WTC11 (cell line): ENCODE data around the gene INHBC. TPM values are rescaled to one million over a fixed set of nuclear protein-coding genes. Genes with fewer than 3 reads are reported as not detected.

ENCODE experiments used
- ATAC-seq: fragments of 200-7000 bp; cut with Tn5 transposase; 2 replicates; pipeline ENCODE4 v1.10.0; 2021; ENCODE audit warnings: mild to moderate bottlenecking, moderate library complexity
- CTCF ChIA-PET: fragments of 300-600 bp; sonication (Branson Sonifier 250); formaldehyde crosslinking; loops from one replicate; lab custom pipeline; 2021; ENCODE audit warnings: antibody characterized with exemption; lab: Charles Lee
- POLR2A ChIA-PET: fragments of 350-600 bp; sonication (Branson Sonifier 250); formaldehyde crosslinking; loops from one replicate; lab custom pipeline; 2021; ENCODE audit warnings: antibody characterized with exemption; lab: Charles Lee
- DNase-seq: peaks from one replicate; pipeline ENCODE4 v3.0.0; 2021; ENCODE audit warnings: low spot score
- H3K27ac Mint-ChIP-seq: 2 replicates; pipeline ENCODE4 v1.8.0; 2021; ENCODE audit warnings: mixed read lengths
- H3K27me3 Mint-ChIP-seq: 2 replicates; pipeline ENCODE4 v1.8.0; 2021; ENCODE audit warnings: low read depth, mild to moderate bottlenecking, moderate library complexity, mixed read lengths
- H3K36me3 Mint-ChIP-seq: 2 replicates; pipeline ENCODE4 v1.8.0; 2021; ENCODE audit warnings: mixed read lengths
- H3K4me1 Mint-ChIP-seq: 2 replicates; pipeline ENCODE4 v1.8.0; 2022; ENCODE audit warnings: mixed read lengths
- H3K4me3 Mint-ChIP-seq: 2 replicates; pipeline ENCODE4 v1.8.0; 2021; ENCODE audit warnings: mild to moderate bottlenecking, moderate library complexity, mixed read lengths
- H3K9me3 Mint-ChIP-seq: 2 replicates; pipeline ENCODE4 v1.8.0; 2021; ENCODE audit warnings: mixed read lengths
- CREB1 ChIP-seq: sonication (generic); formaldehyde crosslinking; IDR thresholded peaks from 2 replicates; pipeline ENCODE4 v1.8.0; 2023; ENCODE audit warnings: mild to moderate bottlenecking, missing genetic modification reagents
- E2F1 ChIP-seq: sonication (generic); formaldehyde crosslinking; IDR thresholded peaks from 2 replicates; pipeline ENCODE4 v1.8.0; 2022; ENCODE audit warnings: mild to moderate bottlenecking, missing genetic modification reagents
- E2F4 ChIP-seq: sonication (generic); formaldehyde crosslinking; IDR thresholded peaks from 2 replicates; pipeline ENCODE4 v1.8.1; 2022; ENCODE audit warnings: low read depth, mild to moderate bottlenecking, moderate library complexity, missing genetic modification reagents, borderline replicate concordance
- IRF1 ChIP-seq: sonication (generic); formaldehyde crosslinking; IDR thresholded peaks from 2 replicates; pipeline ENCODE4 v1.8.0; 2023; ENCODE audit warnings: missing genetic modification reagents
- IRF2 ChIP-seq: sonication (generic); formaldehyde crosslinking; IDR thresholded peaks from 2 replicates; pipeline ENCODE4 v1.8.0; 2022; ENCODE audit warnings: low read depth, missing genetic modification reagents, borderline replicate concordance
- JAZF1 ChIP-seq: fragments of 250-450 bp; sonication (Bioruptor Pico); IDR thresholded peaks from 2 replicates; pipeline ENCODE4 v1.9.0; 2021; ENCODE audit warnings: moderate library complexity, mild to moderate bottlenecking, inconsistent platforms
- MXD4 ChIP-seq: fragments of 250-450 bp; sonication (Bioruptor Pico); IDR thresholded peaks from 2 replicates; pipeline ENCODE4 v1.8.0; 2021; ENCODE audit warnings: mild to moderate bottlenecking, moderate library complexity, borderline replicate concordance
- NR1H2 ChIP-seq: sonication (generic); formaldehyde crosslinking; IDR thresholded peaks from 2 replicates; pipeline ENCODE4 v1.9.0; 2021; ENCODE audit warnings: mild to moderate bottlenecking, moderate library complexity, missing genetic modification reagents
- NR2C2 ChIP-seq: sonication (generic); formaldehyde crosslinking; IDR thresholded peaks from 2 replicates; pipeline ENCODE4 v1.8.0; 2022; ENCODE audit warnings: mild to moderate bottlenecking, missing genetic modification reagents
- PRRX2 ChIP-seq: fragments of 250-450 bp; sonication (Bioruptor Pico); IDR thresholded peaks from 2 replicates; pipeline ENCODE4 v1.8.0; 2021; ENCODE audit warnings: mild to moderate bottlenecking
- SMAD4 ChIP-seq: sonication (generic); formaldehyde crosslinking; IDR thresholded peaks from 2 replicates; pipeline ENCODE4 v1.8.0; 2022; ENCODE audit warnings: mild to moderate bottlenecking, missing genetic modification reagents
- TEAD1 ChIP-seq: sonication (generic); formaldehyde crosslinking; IDR thresholded peaks from 2 replicates; pipeline ENCODE4 v1.8.0; 2022; ENCODE audit warnings: mild to moderate bottlenecking, missing genetic modification reagents
- ZBTB21 ChIP-seq: sonication (generic); formaldehyde crosslinking; IDR thresholded peaks from 2 replicates; pipeline ENCODE4 v1.8.1; 2023; ENCODE audit warnings: mild to moderate bottlenecking, missing genetic modification reagents, borderline replicate concordance
- ZMAT4 ChIP-seq: fragments of 250-450 bp; sonication (Bioruptor Pico); IDR thresholded peaks from 2 replicates; pipeline ENCODE4 v1.9.0; 2021; ENCODE audit warnings: mild to moderate bottlenecking
- ZNF121 ChIP-seq: sonication (generic); formaldehyde crosslinking; IDR thresholded peaks from 2 replicates; pipeline ENCODE4 v1.8.0; 2023; ENCODE audit warnings: missing genetic modification reagents
- ZNF232 ChIP-seq: sonication (generic); formaldehyde crosslinking; IDR thresholded peaks from 2 replicates; pipeline ENCODE4 v1.8.0; 2022; ENCODE audit warnings: mild to moderate bottlenecking, missing genetic modification reagents
- ZNF263 ChIP-seq: sonication (generic); formaldehyde crosslinking; IDR thresholded peaks from 2 replicates; pipeline ENCODE4 v1.8.1; 2022; ENCODE audit warnings: low read depth, mild to moderate bottlenecking, moderate library complexity, missing genetic modification reagents
- ZNF416 ChIP-seq: fragments of 250-450 bp; sonication (Bioruptor Pico); IDR thresholded peaks from 2 replicates; pipeline ENCODE4 v1.9.0; 2021; ENCODE audit warnings: mild to moderate bottlenecking, inconsistent platforms
- ZNF423 ChIP-seq: fragments of 250-450 bp; sonication (Bioruptor Pico); IDR thresholded peaks from 2 replicates; pipeline ENCODE4 v2.1.2; 2022; ENCODE audit warnings: mild to moderate bottlenecking, moderate library complexity
- ZNF671 ChIP-seq: fragments of 250-450 bp; sonication (Bioruptor Pico); IDR thresholded peaks from 2 replicates; pipeline ENCODE4 v1.8.0; 2021; ENCODE audit warnings: mild to moderate bottlenecking
- total RNA-seq: library from RNA; stranded (reverse); gene quantifications from 3 replicates; pipeline ENCODE4 v1.2.3, GENCODE V29; 2021
- TF ChIP-seq, protein P1 (sequence below): sonication (generic); formaldehyde crosslinking; IDR thresholded peaks from 2 replicates; pipeline ENCODE4 v1.8.1; 2022; ENCODE audit warnings: low read depth, missing genetic modification reagents, borderline replicate concordance

INHBC gene
- total RNA-seq, 1 experiment from 2014 or later = 0.20 TPM

DNA sequence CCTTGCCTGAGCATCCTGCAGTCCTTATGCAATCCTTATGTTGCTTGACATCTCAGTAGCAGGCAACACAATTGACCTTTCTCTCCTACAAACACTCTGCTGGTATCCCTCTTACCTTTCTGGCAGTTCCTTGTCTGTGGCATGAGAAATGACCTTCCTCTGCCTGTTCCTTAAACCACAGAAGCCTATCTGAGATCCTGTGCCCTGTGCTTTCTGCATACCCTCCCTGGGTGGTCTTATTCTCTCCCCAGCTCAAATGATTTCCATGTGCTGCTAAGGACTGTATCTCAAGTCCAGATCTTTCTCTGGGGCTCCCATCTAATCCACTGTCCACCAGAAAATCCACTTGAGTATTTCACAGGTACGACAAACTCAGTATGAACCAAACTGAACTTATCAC is 47.1 kb downstream of the INHBC start:
- no peaks in the 10 kb centered on the region for H3K36me3 Mint-ChIP-seq
- peak overlapping the region; percentile 8; the same call in 1 of the 2 replicates for H3K27ac Mint-ChIP-seq

GRCh38 chr12:57483466-57483865 is 48.9 kb downstream of the INHBC start:
- ChIA-PET CTCF (interaction anchor here (0.7 to 2.5 kb wide), 3 partner anchors 8 to 897 kb away, joined by 3 to 9 read pairs (median 5); no protein-coding TSS in a partner anchor), POLR2A (no interaction called here)
- H3K36me3 Mint-ChIP-seq = peaks cover 4% of the 10 kb centered on the region
- no peaks in the 10 kb centered on the region for H3K9me3 Mint-ChIP-seq
- no peak for DNase-seq
- H3K4me3 Mint-ChIP-seq = no peak overlapping the region
- TF ChIP-seq ZNF263 = no peak
- no peak for TF ChIP-seq CREB1
- no peak for TF ChIP-seq JAZF1 (CRISPR knock-in tag)
- no peak for TF ChIP-seq IRF2 (CRISPR knock-in tag)
- TF ChIP-seq SMAD4 (CRISPR knock-in tag) = no peak
- no peak for TF ChIP-seq ZMAT4
- TF ChIP-seq MXD4 = no peak
- no peak for TF ChIP-seq TEAD1 (CRISPR knock-in tag)
- TF ChIP-seq ZNF671 (CRISPR knock-in tag) = no peak
- TF ChIP-seq ZNF232 = no peak
- TF ChIP-seq NR1H2 = no peak
- no peak for TF ChIP-seq PRRX2 (CRISPR knock-in tag)
- TF ChIP-seq, protein P1, sequence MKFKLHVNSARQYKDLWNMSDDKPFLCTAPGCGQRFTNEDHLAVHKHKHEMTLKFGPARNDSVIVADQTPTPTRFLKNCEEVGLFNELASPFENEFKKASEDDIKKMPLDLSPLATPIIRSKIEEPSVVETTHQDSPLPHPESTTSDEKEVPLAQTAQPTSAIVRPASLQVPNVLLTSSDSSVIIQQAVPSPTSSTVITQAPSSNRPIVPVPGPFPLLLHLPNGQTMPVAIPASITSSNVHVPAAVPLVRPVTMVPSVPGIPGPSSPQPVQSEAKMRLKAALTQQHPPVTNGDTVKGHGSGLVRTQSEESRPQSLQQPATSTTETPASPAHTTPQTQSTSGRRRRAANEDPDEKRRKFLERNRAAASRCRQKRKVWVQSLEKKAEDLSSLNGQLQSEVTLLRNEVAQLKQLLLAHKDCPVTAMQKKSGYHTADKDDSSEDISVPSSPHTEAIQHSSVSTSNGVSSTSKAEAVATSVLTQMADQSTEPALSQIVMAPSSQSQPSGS = no peak
- no peak for TF ChIP-seq ZNF423 (CRISPR knock-in tag)
- H3K4me1 Mint-ChIP-seq = peaks cover 17% of the 10 kb centered on the region
- ATAC-seq = no peak
- peaks cover 28% of the 10 kb centered on the region for H3K27me3 Mint-ChIP-seq
- H3K27ac Mint-ChIP-seq = peak overlapping the region; percentile 1; the same call in 1 of the 2 replicates

More for the DNA sequence above, 47.1 kb downstream of the INHBC start:
- Mint-ChIP-seq H3K4me1 (peaks cover 35% of the 10 kb centered on the region), H3K27me3 (peaks cover 46% of the 10 kb centered on the region), H3K9me3 (no peaks in the 10 kb centered on the region)
- ChIA-PET CTCF (interaction anchor here (3.2 kb wide), 1 partner anchor 23 kb away, joined by 13 read pairs; the partner anchor contains the start of gene GLI1), POLR2A (no interaction called here)
- DNase-seq (no peak), ATAC-seq (no peak; the same call in 1 of the 2 replicates)
- no peak for TF ChIP-seq JAZF1 (CRISPR knock-in tag)
- TF ChIP-seq NR2C2 (CRISPR knock-in tag) = no peak
- TF ChIP-seq E2F4 (CRISPR knock-in tag) = no peak
- no peak for TF ChIP-seq ZBTB21
- no peak for TF ChIP-seq ZNF121 (CRISPR knock-in tag)
- no peak for TF ChIP-seq IRF1 (CRISPR knock-in tag)
- no peak for TF ChIP-seq ZNF416 (CRISPR knock-in tag)
- TF ChIP-seq E2F1 (CRISPR knock-in tag) = no peak
- TF ChIP-seq, all 79 proteins: peak for 0
- H3K4me3 Mint-ChIP-seq = no peak overlapping the region
